GM12878 (cell line): Measurements from ENCODE around the gene SPTBN2. TPM values are rescaled to one million over a fixed set of nuclear protein-coding genes. Genes with fewer than 3 reads are reported as not detected.

Source experiments
- ATAC-seq: fragments of 200-7000 bp; cut with Tn5 transposase; 3 replicates; pipeline ENCODE4 v1.9.1; 2020; ENCODE audit warnings: mild to moderate bottlenecking, moderate library complexity
- BruUV-seq: library from RNA; stranded (reverse); fragments of 400-500 nt; replicated peaks from 2 replicates; lab custom pipeline; 2021; lab: Mats Ljungman, UMichigan
- CTCF ChIA-PET: fragments of 300-600 bp; sonication (Branson Sonifier 250); formaldehyde crosslinking; extraction: SDS; loops from one replicate; lab custom pipeline; 2021; ENCODE audit warnings: inconsistent platforms; lab: Yijun Ruan, JAX
- POLR2A ChIA-PET: fragments of 350-600 bp; formaldehyde crosslinking; extraction: SDS; loops from one replicate; lab custom pipeline; 2021; ENCODE audit warnings: inconsistent platforms; lab: Charles Lee
- RAD21 ChIA-PET: fragments of 300-600 bp; sonication (Branson Sonifier 250); formaldehyde crosslinking; loops from one replicate; lab custom pipeline; 2023; ENCODE audit warnings: antibody characterized with exemption; ENCODE audit not compliant: unreplicated experiment; lab: Charles Lee
- SMC1A ChIA-PET: fragments of 300-600 bp; sonication (Branson Sonifier 250); formaldehyde crosslinking; loops from one replicate; lab custom pipeline; 2023; ENCODE audit not compliant: unreplicated experiment, uncharacterized antibody; lab: Charles Lee
- DNase-seq: peaks from one replicate; pipeline ENCODE4 v3.0.0-alpha.2; 2011; ENCODE audit warnings: low read depth, low spot score
- FAIRE-seq: peaks from 3 replicates; lab custom pipeline; 2011; peaks lifted over from hg19 to GRCh38; lab: Jason Lieb, UNC
- H2AFZ ChIP-seq: 2 replicates; pipeline ENCODE4 v1.6.0; 2011; ENCODE audit warnings: low read depth, low read length, control low read depth; ENCODE audit not compliant: control insufficient read depth
- H3K27ac ChIP-seq: 2 replicates; pipeline ENCODE4 v1.5.1; 2011; ENCODE audit warnings: control low read depth; ENCODE audit not compliant: control insufficient read depth, insufficient read depth
- H3K27me3 ChIP-seq, 2 experiments: replicated peaks in 1 of 2; 2 replicates each; pipeline versions ENCODE4 v1.6.0 to v1.6.1; 2011; ENCODE audit warnings: low read length in 1 of 2; ENCODE audit not compliant: control insufficient read depth in 2 of 2, insufficient read depth in 2 of 2
- H3K36me3 ChIP-seq, 2 experiments: 2 replicates each; pipeline ENCODE4 v1.5.1; 2011; ENCODE audit warnings: low read length in 1 of 2; ENCODE audit not compliant: control insufficient read depth in 2 of 2, insufficient read depth in 2 of 2
- H3K4me1 ChIP-seq: 2 replicates; pipeline ENCODE4 v1.6.1; 2011; ENCODE audit warnings: mild to moderate bottlenecking, low read length, moderate library complexity, mixed read lengths; ENCODE audit not compliant: control insufficient read depth, insufficient read depth
- H3K4me2 ChIP-seq: 2 replicates; pipeline ENCODE4 v1.6.0; 2011; ENCODE audit warnings: control low read depth; ENCODE audit not compliant: control insufficient read depth, insufficient read depth
- H3K4me3 ChIP-seq: fragments of 200-600 bp; sonication (generic); 2 replicates; pipeline ENCODE4 v1.5.1; 2016
- H3K79me2 ChIP-seq: 2 replicates; pipeline ENCODE4 v1.6.0; 2011; ENCODE audit warnings: low read length; ENCODE audit not compliant: control insufficient read depth, insufficient read depth
- H3K9ac ChIP-seq: 2 replicates; pipeline ENCODE4 v1.8.0; 2011; ENCODE audit warnings: low read length, control low read depth, mixed read lengths; ENCODE audit not compliant: control insufficient read depth, insufficient read depth
- H3K9me3 ChIP-seq: replicated peaks from 3 replicates; pipeline ENCODE4 v1.5.1; 2011; ENCODE audit warnings: mild to moderate bottlenecking, low read length; ENCODE audit not compliant: control insufficient read depth, insufficient read depth
- H4K20me1 ChIP-seq: 2 replicates; pipeline ENCODE4 v1.6.0; 2011; ENCODE audit not compliant: control insufficient read depth, insufficient read depth
- CBX5 ChIP-seq: sonication (generic); IDR thresholded peaks from 2 replicates; pipeline ENCODE4 v1.6.1; 2016; ENCODE audit warnings: low read depth, moderate library complexity, mild to moderate bottlenecking, inconsistent platforms
- KDM1A ChIP-seq: fragments of 200-600 bp; sonication (generic); IDR thresholded peaks from 2 replicates; pipeline ENCODE4 v1.6.1; 2016; ENCODE audit warnings: borderline replicate concordance
- MEF2A ChIP-seq: IDR thresholded peaks from 2 replicates; pipeline ENCODE4 v1.6.1; 2011; ENCODE audit warnings: low read depth, mild to moderate bottlenecking, low read length, moderate library complexity; ENCODE audit not compliant: insufficient read depth
- REST ChIP-seq: IDR thresholded peaks from 2 replicates; pipeline ENCODE4 v1.6.1; 2012; ENCODE audit warnings: mild to moderate bottlenecking, low read depth, low read length
- RFX5 ChIP-seq: IDR thresholded peaks from 2 replicates; pipeline ENCODE4 v1.6.1; 2011; ENCODE audit warnings: low read depth, low read length, improper control_type of control experiment
- STAT3 ChIP-seq: IDR thresholded peaks from 2 replicates; pipeline ENCODE4 v1.6.1; 2011; ENCODE audit warnings: low read depth, low read length, improper control_type of control experiment
- TARDBP ChIP-seq: IDR thresholded peaks from 2 replicates; pipeline ENCODE4 v1.6.1; 2016; ENCODE audit warnings: borderline replicate concordance
- WGBS: methylation state at CpG from one replicate; pipeline ENCODE4 v1.1.6; 2016; ENCODE audit warnings: low lambda C conversion rate; ENCODE audit not compliant: insufficient replicate concordance, insufficient coverage; ENCODE audit errors: missing lambda C conversion rate; 5-methylcytosine and 5-hydroxymethylcytosine counted together
- in situ Hi-C: fragments of 300-500 bp; cut with MboI; formaldehyde crosslinking; loops from 9 replicates; pipeline ENCODE4 v1.14.3; 2018; ENCODE audit warnings: mixed read lengths
- intact Hi-C: fragments of 100-400 bp; cut with micrococcal nuclease; formaldehyde crosslinking; loops from one replicate; pipeline ENCODE4 v1.14.2; 2022; ENCODE audit not compliant: unreplicated experiment
- polyA plus RNA-seq, 11 experiments: library from polyadenylated mRNA; depleted of rRNA in 4 of 11; unstranded in 6 of 11; stranded (reverse) in 5 of 11; fragments of >200 nt; fragmentation: Nextera tagmentation in 4 of 11; fragmentation: Illumina TruSeq in 1 of 11; extraction: Ambion mirVana in 4 of 11; extraction: Trizol in 1 of 11; gene quantifications; 1 replicate in 1 of 11; 2 replicates in 10 of 11; pipeline versions ENCODE4 v1.2.1 to v1.2.3, GENCODE V29; 2011 to 2016; ENCODE audit warnings: inconsistent platforms in 2 of 11, missing spikeins in 2 of 11, low read depth in 1 of 11
- total RNA-seq, 4 experiments: library from RNA; depleted of rRNA in 3 of 4; stranded (reverse); fragments of >200 nt in 3 of 4; fragmentation: Illumina TruSeq in 1 of 4; extraction: Trizol in 1 of 4; gene quantifications; 2 replicates each; pipeline versions ENCODE4 v1.2.1 to v1.2.3, GENCODE V29; 2013 to 2021
- TF ChIP-seq, protein P1 (sequence below): IDR thresholded peaks from 2 replicates; pipeline ENCODE4 v1.6.1; 2012; ENCODE audit warnings: low read length, inconsistent platforms

Gene SPTBN2
- total and polyA plus RNA-seq, 10 of the 15 experiments (the other 5 are each of a cell fraction or from before 2014, with no cell fraction given) = 0.38 to 1.0 (median 0.69) TPM; not detected in 5

DNA sequence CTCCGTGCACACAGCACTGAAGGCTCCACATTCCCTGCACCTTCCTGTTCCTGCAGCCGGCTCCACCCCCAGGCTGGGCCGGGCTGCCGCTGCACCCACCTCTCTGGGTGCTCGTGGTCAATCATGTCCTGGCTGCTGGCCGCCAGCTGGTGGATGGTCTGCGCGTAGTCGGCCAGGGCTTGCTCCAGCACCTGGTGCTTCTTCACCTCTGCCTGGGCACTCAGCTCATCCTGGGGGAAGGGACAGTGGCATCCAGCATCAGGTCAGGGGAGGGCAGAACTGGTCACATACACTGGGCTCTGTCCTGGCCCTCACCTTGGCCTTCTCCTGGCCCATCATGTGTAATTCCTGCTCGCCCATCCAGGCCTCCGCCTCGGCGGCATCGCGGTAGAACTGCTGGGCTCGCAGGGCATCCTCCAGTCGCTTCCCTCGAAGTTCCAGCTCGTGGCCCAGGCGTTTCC is 36.1 kb downstream of the SPTBN2 start:
- Histone ChIP-seq H3K9ac (no peak overlapping the region), H2AFZ (no peak overlapping the region), H3K4me3 (no peak overlapping the region), H3K4me2 (no peak overlapping the region), H4K20me1 (no peaks in the 10 kb centered on the region), H3K36me3 (no peaks in the 10 kb centered on the region), H3K27me3 (no peaks in the 10 kb centered on the region; a peak in 1 of 4 replicates), H3K79me2 (no peaks in the 10 kb centered on the region), H3K27ac (no peak overlapping the region), H3K9me3 (no peaks in the 10 kb centered on the region), H3K4me1 (no peaks in the 10 kb centered on the region)
- in situ Hi-C loops (loop anchor here (5.0 kb wide), 2 partner anchors 139 to 189 kb away; no protein-coding TSS in a partner anchor), intact Hi-C loops (no loop called here)
- TF ChIP-seq MEF2A = no peak
- RAD21 ChIA-PET = interaction anchor here (1.0 to 2.3 kb wide), 2 partner anchors 14 to 141 kb away, joined by 4 to 15 read pairs; no protein-coding TSS in a partner anchor
- DNase-seq = no peak
- BruUV-seq = no TSS peak
- POLR2A ChIA-PET = interaction anchor here (0.5 kb wide), 1 partner anchor 33 kb away, joined by 5 read pairs; no protein-coding TSS in a partner anchor
- no peak for ATAC-seq
- CTCF ChIA-PET = interaction anchor here (0.9 to 5.8 kb wide), 10 partner anchors 15 to 190 kb away, joined by 3 to 67 read pairs (median 3); partner anchors contain the start of gene RBM4B
- no peak for FAIRE-seq
- SMC1A ChIA-PET = interaction anchor here (1.5 to 5.8 kb wide), 2 partner anchors 141 to 180 kb away, joined by 3 to 38 read pairs; no protein-coding TSS in a partner anchor
- WGBS = 54% methylated on average over 20 of the region's 20 CpGs

GRCh38 chr11:66692446-66692845 is 36.6 kb downstream of the SPTBN2 start:
- in situ Hi-C loops = loop anchor here (5.0 kb wide), 2 partner anchors 140 to 190 kb away; no protein-coding TSS in a partner anchor
- no peaks in the 10 kb centered on the region for H3K9me3 ChIP-seq
- no peaks in the 10 kb centered on the region for H3K79me2 ChIP-seq
- intact Hi-C loops = no loop called here
- ChIA-PET CTCF (interaction anchor here (0.9 to 1.4 kb wide), 8 partner anchors 15 to 191 kb away, joined by 3 to 6 read pairs (median 3); partner anchors contain the start of gene RBM4B), SMC1A (interaction anchor here (1.5 to 5.8 kb wide), 2 partner anchors 142 to 181 kb away, joined by 3 to 38 read pairs; no protein-coding TSS in a partner anchor)
- no peak for ATAC-seq
- H3K27ac ChIP-seq = no peak overlapping the region
- TF ChIP-seq, protein P1, sequence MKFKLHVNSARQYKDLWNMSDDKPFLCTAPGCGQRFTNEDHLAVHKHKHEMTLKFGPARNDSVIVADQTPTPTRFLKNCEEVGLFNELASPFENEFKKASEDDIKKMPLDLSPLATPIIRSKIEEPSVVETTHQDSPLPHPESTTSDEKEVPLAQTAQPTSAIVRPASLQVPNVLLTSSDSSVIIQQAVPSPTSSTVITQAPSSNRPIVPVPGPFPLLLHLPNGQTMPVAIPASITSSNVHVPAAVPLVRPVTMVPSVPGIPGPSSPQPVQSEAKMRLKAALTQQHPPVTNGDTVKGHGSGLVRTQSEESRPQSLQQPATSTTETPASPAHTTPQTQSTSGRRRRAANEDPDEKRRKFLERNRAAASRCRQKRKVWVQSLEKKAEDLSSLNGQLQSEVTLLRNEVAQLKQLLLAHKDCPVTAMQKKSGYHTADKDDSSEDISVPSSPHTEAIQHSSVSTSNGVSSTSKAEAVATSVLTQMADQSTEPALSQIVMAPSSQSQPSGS = no peak
- TF ChIP-seq TARDBP (no peak), STAT3 (no peak), CBX5 (no peak), KDM1A (no peak), REST (no peak), RFX5 (no peak)
- TF ChIP-seq, all 136 proteins: peak for 0
- H3K4me3 ChIP-seq = no peak overlapping the region
- no peak overlapping the region for H3K9ac ChIP-seq
- FAIRE-seq (no peak), DNase-seq (no peak)
- BruUV-seq = no TSS peak
- H4K20me1 ChIP-seq = no peaks in the 10 kb centered on the region
- no peak overlapping the region for H2AFZ ChIP-seq
- no peaks in the 10 kb centered on the region for H3K36me3 ChIP-seq
- H3K4me2 ChIP-seq = no peak overlapping the region
- POLR2A ChIA-PET = interaction anchor here (0.5 kb wide), 1 partner anchor 33 kb away, joined by 5 read pairs; no protein-coding TSS in a partner anchor
- RAD21 ChIA-PET = interaction anchor here (1.0 to 2.3 kb wide), 2 partner anchors 14 to 141 kb away, joined by 4 to 15 read pairs; no protein-coding TSS in a partner anchor
- WGBS = 78% methylated on average over 18 of the region's 18 CpGs
- no peaks in the 10 kb centered on the region for H3K4me1 ChIP-seq
- H3K27me3 ChIP-seq = no peaks in the 10 kb centered on the region; a peak in 1 of 4 replicates
